ENCODE results near the gene SC5D. TPM values are rescaled to one million over a fixed set of nuclear protein-coding genes. Genes with fewer than 3 reads are reported as not detected.

Gene SC5D
- total RNA-seq, 1 donor from 2014 or later = 57.7 TPM

DNA sequence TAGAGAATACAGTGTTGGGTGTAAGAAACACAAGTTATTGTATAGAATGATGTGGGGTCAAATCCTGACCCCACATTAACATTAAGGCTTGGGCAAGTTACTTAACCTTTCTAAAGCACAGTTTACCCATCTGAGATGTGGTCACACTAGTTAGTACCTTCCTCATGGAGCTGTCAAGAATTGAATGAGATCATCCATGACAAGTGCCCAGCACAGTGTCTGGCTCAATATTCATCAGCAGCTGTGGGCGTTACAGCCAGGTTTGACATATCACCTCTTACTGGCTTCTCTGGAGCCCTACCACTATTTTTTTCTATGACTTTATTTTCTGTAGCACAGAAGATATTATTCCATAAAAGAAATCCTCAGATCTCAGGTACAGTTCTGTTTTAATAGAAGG lies 57.2 kb downstream of the SC5D start:
- TF ChIP-seq, protein P1, sequence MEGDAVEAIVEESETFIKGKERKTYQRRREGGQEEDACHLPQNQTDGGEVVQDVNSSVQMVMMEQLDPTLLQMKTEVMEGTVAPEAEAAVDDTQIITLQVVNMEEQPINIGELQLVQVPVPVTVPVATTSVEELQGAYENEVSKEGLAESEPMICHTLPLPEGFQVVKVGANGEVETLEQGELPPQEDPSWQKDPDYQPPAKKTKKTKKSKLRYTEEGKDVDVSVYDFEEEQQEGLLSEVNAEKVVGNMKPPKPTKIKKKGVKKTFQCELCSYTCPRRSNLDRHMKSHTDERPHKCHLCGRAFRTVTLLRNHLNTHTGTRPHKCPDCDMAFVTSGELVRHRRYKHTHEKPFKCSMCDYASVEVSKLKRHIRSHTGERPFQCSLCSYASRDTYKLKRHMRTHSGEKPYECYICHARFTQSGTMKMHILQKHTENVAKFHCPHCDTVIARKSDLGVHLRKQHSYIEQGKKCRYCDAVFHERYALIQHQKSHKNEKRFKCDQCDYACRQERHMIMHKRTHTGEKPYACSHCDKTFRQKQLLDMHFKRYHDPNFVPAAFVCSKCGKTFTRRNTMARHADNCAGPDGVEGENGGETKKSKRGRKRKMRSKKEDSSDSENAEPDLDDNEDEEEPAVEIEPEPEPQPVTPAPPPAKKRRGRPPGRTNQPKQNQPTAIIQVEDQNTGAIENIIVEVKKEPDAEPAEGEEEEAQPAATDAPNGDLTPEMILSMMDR (IDR thresholded peaks at IDR 0.05; ENCODE audit: partially characterized antibody, unreplicated experiment) = no peak
- Mint-ChIP-seq H3K27ac (ENCODE audit: unreplicated experiment) (no peak overlapping the region), H3K4me1 (ENCODE audit: low read depth, unreplicated experiment) (peaks cover 7% of the 10 kb centered on the region), H3K27me3 (ENCODE audit: unreplicated experiment) (no peaks in the 10 kb centered on the region), H3K4me3 (ENCODE audit: unreplicated experiment) (no peak overlapping the region), H3K9me3 (ENCODE audit: unreplicated experiment) (no peaks in the 10 kb centered on the region), H3K36me3 (ENCODE audit: unreplicated experiment) (no peaks in the 10 kb centered on the region)
- DNase-seq = no peak

DNA sequence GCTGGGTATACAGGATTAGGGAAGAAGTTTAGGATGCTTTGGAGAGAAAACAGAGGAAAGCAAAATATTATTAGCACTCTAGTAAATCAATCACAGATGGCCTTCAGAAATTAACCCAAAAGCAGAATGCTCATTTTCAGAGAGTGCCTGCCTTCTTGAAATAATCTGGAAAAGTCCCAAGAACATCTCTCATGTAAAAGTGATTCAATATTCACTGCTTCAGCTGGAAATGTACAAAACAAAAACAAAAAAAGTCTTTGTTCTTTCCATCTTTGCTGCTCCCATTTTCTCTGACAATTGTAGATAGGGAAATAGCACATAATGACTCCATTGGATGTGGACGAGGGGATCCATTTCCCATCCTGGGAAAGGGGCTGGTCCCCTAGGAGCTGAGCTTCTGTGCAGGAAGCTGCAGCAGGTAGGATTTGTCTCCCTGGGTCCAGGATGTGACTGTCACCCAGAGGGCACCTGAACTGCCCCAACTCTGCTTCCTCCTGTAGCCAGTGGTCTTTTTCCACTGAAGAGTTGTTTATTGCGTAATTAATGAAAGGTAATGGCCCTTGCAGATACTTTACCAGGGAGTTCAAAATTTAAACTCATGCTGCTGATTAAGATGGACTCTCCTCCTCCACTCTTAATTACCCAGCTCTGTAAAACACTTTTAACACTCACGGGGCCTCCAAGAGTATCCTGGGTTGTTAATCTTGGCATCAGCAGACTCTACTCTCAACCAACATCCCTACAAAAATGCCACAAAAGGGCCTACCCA lies 57.9 kb downstream of the SC5D start:
- DNase-seq = no peak
- Mint-ChIP-seq H3K4me3 (ENCODE audit: unreplicated experiment) (no peak overlapping the region), H3K4me1 (ENCODE audit: low read depth, unreplicated experiment) (peaks cover 7% of the 10 kb centered on the region), H3K27me3 (ENCODE audit: unreplicated experiment) (no peaks in the 10 kb centered on the region), H3K36me3 (ENCODE audit: unreplicated experiment) (no peaks in the 10 kb centered on the region), H3K27ac (ENCODE audit: unreplicated experiment) (no peak overlapping the region), H3K9me3 (ENCODE audit: unreplicated experiment) (no peaks in the 10 kb centered on the region)
- TF ChIP-seq, protein P1 (IDR thresholded peaks at IDR 0.05; ENCODE audit: partially characterized antibody, unreplicated experiment) = no peak

DNA sequence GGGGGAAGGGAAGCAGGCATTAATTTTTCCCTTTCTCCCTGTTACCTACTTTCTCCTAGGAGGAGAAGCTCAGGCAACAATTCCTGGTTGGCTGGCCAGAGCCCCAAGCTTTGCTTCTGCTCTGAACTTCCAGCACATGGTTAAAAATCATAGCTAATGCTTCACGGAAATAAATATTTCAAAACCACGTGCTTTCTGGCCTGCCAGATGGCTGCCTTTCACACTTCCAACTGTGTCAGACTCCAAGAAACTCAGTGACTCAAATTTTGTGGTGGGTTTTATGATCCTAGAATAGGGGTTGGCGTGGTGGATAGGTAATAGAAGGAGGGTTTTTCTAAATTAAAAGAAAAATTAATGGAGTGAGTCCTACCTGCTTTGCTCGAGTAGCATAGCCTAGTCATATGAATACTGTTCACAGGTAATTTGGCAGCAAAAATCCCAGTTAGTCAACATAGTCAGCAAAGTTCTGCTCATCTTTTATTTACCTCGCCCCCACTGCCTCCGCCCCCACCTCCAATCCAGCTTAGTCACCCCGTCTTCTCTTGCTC lies 58.6 kb downstream of the SC5D start:
- H3K27me3 Mint-ChIP-seq (ENCODE audit: unreplicated experiment) = no peaks in the 10 kb centered on the region
- no peaks in the 10 kb centered on the region for H3K36me3 Mint-ChIP-seq (ENCODE audit: unreplicated experiment)
- peaks cover 7% of the 10 kb centered on the region for H3K4me1 Mint-ChIP-seq (ENCODE audit: low read depth, unreplicated experiment)
- H3K4me3 Mint-ChIP-seq (ENCODE audit: unreplicated experiment) = no peak overlapping the region
- no peak overlapping the region for H3K27ac Mint-ChIP-seq (ENCODE audit: unreplicated experiment)
- H3K9me3 Mint-ChIP-seq (ENCODE audit: unreplicated experiment) = no peaks in the 10 kb centered on the region
- no peak for DNase-seq
- TF ChIP-seq, protein P1 (IDR thresholded peaks at IDR 0.05; ENCODE audit: partially characterized antibody, unreplicated experiment) = no peak

DNA sequence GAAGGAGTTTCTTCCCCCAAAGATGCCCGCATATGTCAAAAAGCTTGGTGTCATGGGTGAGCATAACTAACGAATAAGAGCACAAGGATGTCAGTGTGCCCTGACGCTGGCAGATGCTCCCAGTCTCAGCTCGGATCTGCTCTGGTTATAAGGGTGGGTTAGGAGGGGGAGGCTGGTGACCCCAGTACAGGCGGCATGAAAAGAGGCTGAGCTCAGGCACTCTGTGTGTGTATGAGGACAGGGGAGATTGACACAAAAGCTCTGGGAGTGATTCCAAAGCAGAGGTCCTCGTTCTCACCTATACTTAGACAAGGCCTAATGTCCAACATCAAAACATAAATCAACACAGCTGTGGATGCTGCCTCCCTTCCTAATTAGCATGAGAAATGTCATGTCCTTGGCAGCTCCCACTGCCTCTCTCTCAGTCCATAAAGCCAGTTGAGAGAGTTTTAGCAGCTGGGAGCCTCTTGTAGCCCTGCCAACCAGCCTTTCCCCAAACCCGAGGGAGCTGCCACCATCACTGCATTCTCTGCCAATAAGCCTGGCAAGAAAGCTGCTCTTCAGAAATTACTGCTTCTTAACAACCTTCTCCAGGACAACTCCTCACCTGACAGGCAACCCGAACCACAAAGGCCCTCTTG lies 59.8 kb downstream of the SC5D start:
- no peaks in the 10 kb centered on the region for H3K36me3 Mint-ChIP-seq (ENCODE audit: unreplicated experiment)
- no peak overlapping the region for H3K27ac Mint-ChIP-seq (ENCODE audit: unreplicated experiment)
- H3K4me1 Mint-ChIP-seq (ENCODE audit: low read depth, unreplicated experiment) = peaks cover 7% of the 10 kb centered on the region
- no peak for DNase-seq
- no peaks in the 10 kb centered on the region for H3K9me3 Mint-ChIP-seq (ENCODE audit: unreplicated experiment)
- TF ChIP-seq, protein P1 (IDR thresholded peaks at IDR 0.05; ENCODE audit: partially characterized antibody, unreplicated experiment) = no peak
- peaks cover 2% of the 10 kb centered on the region for H3K27me3 Mint-ChIP-seq (ENCODE audit: unreplicated experiment)
- no peak overlapping the region for H3K4me3 Mint-ChIP-seq (ENCODE audit: unreplicated experiment)

DNA sequence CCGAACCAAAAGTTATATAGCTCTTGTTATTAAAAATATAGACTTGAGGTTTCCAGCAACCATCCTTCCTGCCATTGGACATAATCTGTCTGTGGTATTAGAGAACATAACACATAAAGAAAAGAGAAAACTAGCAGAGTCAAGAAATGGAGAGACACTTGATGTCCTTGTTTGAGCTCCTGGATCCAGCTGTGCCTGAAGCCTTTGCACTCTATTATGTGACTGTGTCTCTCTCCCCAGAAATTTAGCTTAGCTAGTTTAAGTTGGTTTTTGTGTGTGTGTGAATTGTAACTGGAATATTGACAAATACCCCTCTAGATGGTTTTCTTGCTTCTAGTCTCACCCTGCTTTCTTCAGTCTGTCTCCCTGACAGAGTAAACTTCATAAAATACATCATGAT lies 61.6 kb downstream of the SC5D start:
- peaks cover 7% of the 10 kb centered on the region for H3K4me1 Mint-ChIP-seq (ENCODE audit: low read depth, unreplicated experiment)
- no peaks in the 10 kb centered on the region for H3K9me3 Mint-ChIP-seq (ENCODE audit: unreplicated experiment)
- H3K36me3 Mint-ChIP-seq (ENCODE audit: unreplicated experiment) = no peaks in the 10 kb centered on the region
- peaks cover 2% of the 10 kb centered on the region for H3K27me3 Mint-ChIP-seq (ENCODE audit: unreplicated experiment)
- TF ChIP-seq, protein P1 (IDR thresholded peaks at IDR 0.05; ENCODE audit: partially characterized antibody, unreplicated experiment) = no peak
- DNase-seq = no peak
- no peak overlapping the region for H3K27ac Mint-ChIP-seq (ENCODE audit: unreplicated experiment)
- no peak overlapping the region for H3K4me3 Mint-ChIP-seq (ENCODE audit: unreplicated experiment)

Data from glutamatergic neuron (in vitro differentiated cells).